ENCODE measurements around the gene ALG3.

ALG3 gene

GRCh38 chr3:184259878-184260723, 11.3 kb upstream of the ALG3 start:
- DNase-seq: peak; percentile 61

- DNase-seq: no peak
These were observed 10.7 kb upstream of the ALG3 start for GRCh38 chr3:184259396-184259877.

GRCh38 chr3:184258926-184259325, 10.2 kb upstream of the ALG3 start:
- DNase-seq: no peak

GRCh38 chr3:184257083-184257915, 8.5 kb upstream of the ALG3 start:
- DNase-seq: no peak

GRCh38 chr3:184255291-184256039, 6.7 kb upstream of the ALG3 start:
- no peak for DNase-seq

- peak; percentile 97 for DNase-seq
These were observed 1.5 kb upstream of the ALG3 start for GRCh38 chr3:184250167-184250828.

GRCh38 chr3:184249412-184250166, 827 bp upstream of the ALG3 start, which contains the start of gene EEF1AKMT4:
TSS of gene EEF1AKMT4 (plus strand) at chr3:184249672. CDS start at chr3:184249695, 23 bp downstream.
- peak; percentile 99 for DNase-seq

GRCh38 chr3:184242297-184242685, 6.5 kb downstream of the ALG3 start:
- no peak for DNase-seq

GRCh38 chr3:184241447-184242296, 7.1 kb downstream of the ALG3 start:
- no peak for DNase-seq

- no peak for DNase-seq
These were observed 7.7 kb downstream of the ALG3 start for GRCh38 chr3:184241141-184241446.

- peak; percentile 55 for DNase-seq
These were observed 8.2 kb downstream of the ALG3 start for GRCh38 chr3:184240384-184241140.

GRCh38 chr3:184239708-184240107, 9.1 kb downstream of the ALG3 start:
- DNase-seq: no peak

- no peak for DNase-seq
These were observed 9.5 kb downstream of the ALG3 start for GRCh38 chr3:184239221-184239620.

GRCh38 chr3:184238246-184238818, 10.4 kb downstream of the ALG3 start:
- DNase-seq: no peak

- no peak for DNase-seq
These were observed 11.0 kb downstream of the ALG3 start for GRCh38 chr3:184237807-184238206.

- DNase-seq: no peak
These were observed 11.6 kb downstream of the ALG3 start for GRCh38 chr3:184237211-184237610.

- DNase-seq: no peak
These were observed 12.1 kb downstream of the ALG3 start for GRCh38 chr3:184236636-184237035.

GRCh38 chr3:184236033-184236410, 12.7 kb downstream of the ALG3 start:
- DNase-seq: no peak

GRCh38 chr3:184235381-184236032, 13.3 kb downstream of the ALG3 start:
- no peak for DNase-seq

Measured in RPMI8226 (cell line).